Left ventricle myocardium inferior (tissue), 1 donor: ENCODE measurements around the gene SOX4. TPM values are rescaled to one million over a fixed set of nuclear protein-coding genes. Genes with fewer than 3 reads are reported as not detected.

ENCODE experiments used
- DNase-seq: peaks from one replicate; pipeline ENCODE4 v3.0.0-alpha.2; 2020
- H3K27ac ChIP-seq: fragments of 200-600 bp; replicated peaks from 2 replicates; pipeline ENCODE4 v1.8.0; 2021
- H3K27me3 ChIP-seq: fragments of 200-600 bp; 2 replicates; pipeline ENCODE4 v1.8.0; 2021; ENCODE audit warnings: low read depth
- H3K36me3 ChIP-seq: fragments of 200-600 bp; 2 replicates; pipeline ENCODE4 v1.8.0; 2021
- H3K4me1 ChIP-seq: fragments of 200-600 bp; 2 replicates; pipeline ENCODE4 v1.8.0; 2021
- H3K4me3 ChIP-seq: fragments of 200-600 bp; 2 replicates; pipeline ENCODE4 v1.8.0; 2021; ENCODE audit warnings: mild to moderate bottlenecking, moderate library complexity
- H3K9me3 ChIP-seq: fragments of 200-600 bp; replicated peaks from 2 replicates; pipeline ENCODE4 v1.8.0; 2021
- intact Hi-C: fragments of 100-400 bp; cut with micrococcal nuclease; formaldehyde crosslinking; loops from one replicate; pipeline ENCODE4 v1.11.0; 2022
- total RNA-seq: library from RNA; stranded (reverse); fragmentation: NEBNext Ultra II Directional; extraction: Animal tissue kit (Norgen Biotek cat#: 25700); gene quantifications from one replicate; pipeline ENCODE4 v1.2.1, GENCODE V29; 2021
- TF ChIP-seq, protein P1 (sequence below): fragments of 200-600 bp; IDR thresholded peaks from 2 replicates; pipeline ENCODE4 v1.8.0; 2021; ENCODE audit warnings: antibody characterized with exemption, mild to moderate bottlenecking, borderline replicate concordance
- donor health status: DM: no; HTN: yes; CAD: no; lungs with severe emphysema.

Gene SOX4
- total RNA-seq, 1 donor from 2014 or later = 3.8 TPM

DNA sequence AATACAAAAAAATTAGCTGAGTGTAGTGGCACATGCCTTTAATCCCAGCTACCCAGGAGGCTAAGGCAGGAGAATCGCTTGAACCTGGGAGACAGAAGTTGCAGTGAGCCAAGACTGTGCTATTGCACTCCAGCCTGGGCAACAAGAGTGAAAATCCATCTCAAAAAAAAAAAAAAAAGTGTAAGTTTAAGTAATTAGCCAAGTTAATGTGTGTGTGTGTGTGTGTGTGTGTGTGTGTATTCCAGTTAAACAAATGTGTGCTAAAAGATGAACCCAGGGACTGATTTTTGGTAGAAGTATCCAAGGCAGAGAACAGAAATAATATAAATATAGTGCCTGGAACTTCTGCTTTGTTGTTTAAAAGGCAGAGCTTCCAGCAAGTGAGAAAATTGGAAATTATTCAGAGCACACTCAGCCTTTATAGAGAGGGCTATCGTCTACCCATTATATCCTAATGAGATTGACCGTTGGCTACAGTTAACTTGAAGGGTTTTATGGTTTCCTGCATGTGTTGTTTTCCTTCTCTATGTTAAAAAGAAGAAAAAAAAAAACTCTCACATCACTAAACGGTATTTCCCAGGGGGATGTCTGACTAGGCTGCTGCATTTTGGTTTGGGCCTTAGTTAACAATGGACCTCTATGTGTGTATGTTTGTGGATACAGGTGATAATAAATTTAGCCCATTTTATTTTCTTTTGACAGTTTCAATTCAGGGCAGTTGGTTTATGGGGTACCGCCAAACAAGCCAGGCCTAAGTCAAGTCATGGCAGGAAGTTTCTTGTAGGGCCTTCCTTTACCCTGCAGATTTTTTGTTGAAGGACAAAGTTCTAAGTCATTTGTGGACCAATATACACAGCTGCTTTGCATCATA is 9.8 kb downstream of the SOX4 start:
- no peaks in the 10 kb centered on the region for H3K27me3 ChIP-seq
- H3K4me1 ChIP-seq = peaks cover 20% of the 10 kb centered on the region
- H3K27ac ChIP-seq = no peak overlapping the region
- no peaks in the 10 kb centered on the region for H3K9me3 ChIP-seq
- TF ChIP-seq, protein P1, sequence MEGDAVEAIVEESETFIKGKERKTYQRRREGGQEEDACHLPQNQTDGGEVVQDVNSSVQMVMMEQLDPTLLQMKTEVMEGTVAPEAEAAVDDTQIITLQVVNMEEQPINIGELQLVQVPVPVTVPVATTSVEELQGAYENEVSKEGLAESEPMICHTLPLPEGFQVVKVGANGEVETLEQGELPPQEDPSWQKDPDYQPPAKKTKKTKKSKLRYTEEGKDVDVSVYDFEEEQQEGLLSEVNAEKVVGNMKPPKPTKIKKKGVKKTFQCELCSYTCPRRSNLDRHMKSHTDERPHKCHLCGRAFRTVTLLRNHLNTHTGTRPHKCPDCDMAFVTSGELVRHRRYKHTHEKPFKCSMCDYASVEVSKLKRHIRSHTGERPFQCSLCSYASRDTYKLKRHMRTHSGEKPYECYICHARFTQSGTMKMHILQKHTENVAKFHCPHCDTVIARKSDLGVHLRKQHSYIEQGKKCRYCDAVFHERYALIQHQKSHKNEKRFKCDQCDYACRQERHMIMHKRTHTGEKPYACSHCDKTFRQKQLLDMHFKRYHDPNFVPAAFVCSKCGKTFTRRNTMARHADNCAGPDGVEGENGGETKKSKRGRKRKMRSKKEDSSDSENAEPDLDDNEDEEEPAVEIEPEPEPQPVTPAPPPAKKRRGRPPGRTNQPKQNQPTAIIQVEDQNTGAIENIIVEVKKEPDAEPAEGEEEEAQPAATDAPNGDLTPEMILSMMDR = no peak
- no peak overlapping the region for H3K4me3 ChIP-seq
- intact Hi-C loops = no loop called here
- no peak for DNase-seq
- no peaks in the 10 kb centered on the region for H3K36me3 ChIP-seq

DNA sequence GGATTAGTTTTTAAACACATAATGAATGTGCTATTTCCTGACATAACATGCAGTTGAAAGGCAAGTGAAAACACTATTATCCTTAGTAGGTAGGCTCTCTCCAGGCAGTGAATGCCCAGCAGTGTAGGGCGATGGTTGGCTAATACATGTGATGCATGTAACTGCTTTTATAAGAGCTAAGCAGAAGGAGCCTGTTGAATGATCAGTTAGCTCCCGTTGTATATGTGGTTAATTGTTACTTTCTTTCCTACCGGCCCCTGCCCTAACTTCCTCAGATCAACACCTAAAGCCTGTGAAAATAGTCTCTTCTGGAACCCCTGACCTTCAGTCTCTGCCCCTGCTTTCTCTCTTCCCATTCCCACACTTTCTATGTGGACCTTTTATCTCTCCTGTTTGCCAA is 10.5 kb downstream of the SOX4 start:
- intact Hi-C loops = no loop called here
- no peak for DNase-seq
- H3K4me3 ChIP-seq = no peak overlapping the region

DNA sequence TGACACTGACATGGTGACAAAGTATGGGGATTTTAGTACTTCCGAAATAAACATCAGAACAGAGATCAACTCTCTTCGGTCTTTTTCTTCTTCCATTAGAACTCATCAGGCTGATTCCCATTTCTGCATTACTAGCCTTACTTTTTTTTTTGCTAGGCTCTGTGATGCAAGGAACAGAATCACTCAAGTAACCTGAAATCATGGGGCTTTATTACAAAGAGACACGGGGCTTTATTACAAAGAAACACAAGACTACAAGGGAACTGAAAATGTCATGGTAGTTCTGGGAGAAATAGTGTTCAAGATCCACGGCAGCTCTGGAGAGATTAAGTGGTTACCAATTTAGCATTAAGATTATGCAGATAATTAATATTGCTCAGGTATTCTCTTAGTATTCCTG is 11.6 kb downstream of the SOX4 start:
- TF ChIP-seq, protein P1 = no peak
- H3K9me3 ChIP-seq = no peaks in the 10 kb centered on the region
- H3K36me3 ChIP-seq = no peaks in the 10 kb centered on the region
- H3K4me1 ChIP-seq = peaks cover 8% of the 10 kb centered on the region
- H3K4me3 ChIP-seq = no peak overlapping the region
- no peak for DNase-seq
- H3K27me3 ChIP-seq = no peaks in the 10 kb centered on the region
- intact Hi-C loops = no loop called here
- no peak overlapping the region for H3K27ac ChIP-seq

More for the DNA sequence above, 10.5 kb downstream of the SOX4 start:
- Histone ChIP-seq H3K27ac (no peak overlapping the region), H3K9me3 (no peaks in the 10 kb centered on the region), H3K36me3 (no peaks in the 10 kb centered on the region), H3K4me1 (peaks cover 17% of the 10 kb centered on the region), H3K27me3 (no peaks in the 10 kb centered on the region)
- TF ChIP-seq, protein P1 = no peak

DNA sequence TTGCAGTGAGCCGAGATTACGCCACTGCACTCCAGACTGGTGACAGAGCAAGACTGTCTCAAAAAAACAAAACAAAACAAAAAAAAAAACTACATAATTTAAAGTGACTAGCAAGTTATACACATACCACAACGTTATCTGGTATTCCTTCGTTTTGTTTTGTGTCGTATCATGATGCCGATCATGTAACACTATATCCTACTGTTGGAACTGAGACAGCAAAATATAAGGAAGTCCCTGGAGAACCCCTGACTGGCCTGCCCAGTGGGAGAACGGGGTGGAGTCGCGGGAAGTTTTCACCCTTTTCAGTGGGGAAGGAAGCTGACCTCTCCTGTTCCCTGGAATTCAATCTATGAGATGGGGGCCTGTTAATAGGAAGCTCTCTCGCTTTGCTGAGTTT is 15.1 kb downstream of the SOX4 start:
- Histone ChIP-seq H3K4me1 (peaks cover 6% of the 10 kb centered on the region), H3K27me3 (no peaks in the 10 kb centered on the region), H3K9me3 (no peaks in the 10 kb centered on the region), H3K27ac (peak overlapping the region; percentile 39), H3K4me3 (peak overlapping the region; percentile 10), H3K36me3 (no peaks in the 10 kb centered on the region)
- no peak for DNase-seq
- intact Hi-C loops = no loop called here
- TF ChIP-seq, protein P1 = no peak

DNA sequence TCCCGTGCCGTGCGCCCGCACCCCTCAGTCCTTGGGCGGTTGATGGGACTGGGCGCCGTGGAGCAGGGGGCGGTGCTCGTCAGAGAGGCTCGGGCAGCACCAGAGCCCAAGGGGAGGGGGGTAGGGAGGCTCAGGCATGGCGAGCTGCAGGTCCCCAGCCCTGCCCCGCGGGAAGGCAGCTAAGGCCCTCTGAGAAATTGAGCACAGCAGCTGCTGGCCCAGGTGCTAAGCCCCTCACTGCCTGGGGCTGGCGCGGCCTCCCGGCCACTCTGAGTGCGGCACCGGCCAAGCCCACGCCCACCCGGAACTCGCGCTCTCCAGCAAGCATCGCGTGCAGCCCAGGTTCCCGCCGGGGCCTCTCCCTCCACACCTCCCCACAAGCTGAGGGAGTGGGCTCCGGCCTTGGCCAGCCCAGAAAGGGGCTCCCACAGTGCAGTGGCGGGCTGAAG is 16.4 kb downstream of the SOX4 start:
- Histone ChIP-seq H3K27ac (no peak overlapping the region), H3K4me1 (peaks cover 6% of the 10 kb centered on the region), H3K4me3 (no peak overlapping the region), H3K36me3 (no peaks in the 10 kb centered on the region), H3K9me3 (no peaks in the 10 kb centered on the region), H3K27me3 (no peaks in the 10 kb centered on the region)
- intact Hi-C loops = no loop called here
- no peak for DNase-seq
- TF ChIP-seq, protein P1 = no peak
